Type B pancreatic cell (in vitro differentiated cells): Measurements from ENCODE around the gene CHST1. TPM values are rescaled to one million over a fixed set of nuclear protein-coding genes. Genes with fewer than 3 reads are reported as not detected.

Experiments used
- DNase-seq: peaks from one replicate; pipeline ENCODE4 v3.0.0; 2021; ENCODE audit warnings: mixed read lengths; ENCODE audit not compliant: unreplicated experiment; ENCODE audit errors: extremely low spot score
- H3K27ac Mint-ChIP-seq: 2 replicates; pipeline ENCODE4 v1.8.0; 2021; ENCODE audit warnings: mild to moderate bottlenecking, mixed read lengths
- H3K27me3 Mint-ChIP-seq: 2 replicates; pipeline ENCODE4 v1.8.0; 2021; ENCODE audit warnings: mixed read lengths
- H3K36me3 Mint-ChIP-seq: 2 replicates; pipeline ENCODE4 v1.8.0; 2021; ENCODE audit warnings: mixed read lengths
- H3K4me1 Mint-ChIP-seq: one replicate; pipeline ENCODE4 v1.8.0; 2021; ENCODE audit warnings: mixed read lengths; ENCODE audit not compliant: unreplicated experiment
- H3K4me3 Mint-ChIP-seq: 2 replicates; pipeline ENCODE4 v1.8.0; 2021; ENCODE audit warnings: mild to moderate bottlenecking, mixed read lengths
- H3K9me3 Mint-ChIP-seq: 2 replicates; pipeline ENCODE4 v1.8.0; 2021; ENCODE audit warnings: mixed read lengths
- CTCF ChIP-seq: fragments of 200-600 bp; sonication (generic); conservative IDR thresholded peaks from 2 replicates; pipeline ENCODE4 v1.5.0; 2021; ENCODE audit warnings: antibody characterized with exemption, mild to moderate bottlenecking
- total RNA-seq: library from RNA; stranded (reverse); gene quantifications from 2 replicates; pipeline ENCODE4 v1.2.1, GENCODE V29; 2021; ENCODE audit warnings: low replicate concordance

Gene CHST1
- total RNA-seq, 1 donor from 2014 or later: 9.2 TPM

- H3K4me3 Mint-ChIP-seq: no peak overlapping the region
- peaks cover 4% of the 10 kb centered on the region for H3K36me3 Mint-ChIP-seq
- DNase-seq: no peak
- H3K27ac Mint-ChIP-seq: no peak overlapping the region
- H3K9me3 Mint-ChIP-seq: no peaks in the 10 kb centered on the region
- H3K4me1 Mint-ChIP-seq: peaks cover 38% of the 10 kb centered on the region
- no peak for TF ChIP-seq CTCF
- peaks cover 11% of the 10 kb centered on the region for H3K27me3 Mint-ChIP-seq
Observed at GRCh38 chr11:45651841-45652749, 13.3 kb downstream of the CHST1 start.

- H3K36me3 Mint-ChIP-seq: peaks cover 4% of the 10 kb centered on the region
- no peaks in the 10 kb centered on the region for H3K9me3 Mint-ChIP-seq
- no peak overlapping the region for H3K27ac Mint-ChIP-seq
- no peak for TF ChIP-seq CTCF
- peaks cover 33% of the 10 kb centered on the region for H3K4me1 Mint-ChIP-seq
- peaks cover 4% of the 10 kb centered on the region for H3K27me3 Mint-ChIP-seq
- no peak for DNase-seq
- no peak overlapping the region for H3K4me3 Mint-ChIP-seq
Observed at GRCh38 chr11:45651156-45651555, 14.3 kb downstream of the CHST1 start.

- no peak for DNase-seq
- H3K27ac Mint-ChIP-seq: no peak overlapping the region
- TF ChIP-seq CTCF: no peak
Observed at GRCh38 chr11:45650166-45651095, 15.0 kb downstream of the CHST1 start.

GRCh38 chr11:45649544-45650165, 15.8 kb downstream of the CHST1 start:
- no peak for DNase-seq
- Mint-ChIP-seq H3K4me3 (no peak overlapping the region), H3K27ac (no peak overlapping the region), H3K36me3 (peaks cover 4% of the 10 kb centered on the region), H3K4me1 (peaks cover 21% of the 10 kb centered on the region), H3K27me3 (peaks cover 2% of the 10 kb centered on the region), H3K9me3 (no peaks in the 10 kb centered on the region)
- no peak for TF ChIP-seq CTCF

More at GRCh38 chr11:45650166-45651095, 15.0 kb downstream of the CHST1 start:
- Mint-ChIP-seq H3K27me3 (peaks cover 2% of the 10 kb centered on the region), H3K9me3 (no peaks in the 10 kb centered on the region), H3K36me3 (peaks cover 4% of the 10 kb centered on the region), H3K4me3 (no peak overlapping the region), H3K4me1 (peaks cover 29% of the 10 kb centered on the region)

- no peak for DNase-seq
- H3K36me3 Mint-ChIP-seq: peaks cover 4% of the 10 kb centered on the region
- no peaks in the 10 kb centered on the region for H3K9me3 Mint-ChIP-seq
- no peak for TF ChIP-seq CTCF
- peaks cover 7% of the 10 kb centered on the region for H3K27me3 Mint-ChIP-seq
- peaks cover 17% of the 10 kb centered on the region for H3K4me1 Mint-ChIP-seq
- no peak overlapping the region for H3K27ac Mint-ChIP-seq
- no peak overlapping the region for H3K4me3 Mint-ChIP-seq
Observed at GRCh38 chr11:45648931-45649330, 16.5 kb downstream of the CHST1 start.
